Memory B cell (primary cell): ENCODE measurements around the gene CFD.
A peak's percentile ranks its signal among the peaks of the same experiment; 100 is the strongest.

Experiments used
- ATAC-seq: fragments of 150-1000 bp; cut with Tn5 transposase; 2 replicates; pipeline ENCODE4 v1.10.0; 2021; ENCODE audit warnings: low read depth, mild to moderate bottlenecking, moderate library complexity
- DNase-seq, 2 donors: peaks; one replicate each; pipeline ENCODE4 v3.0.0; 2022; ENCODE audit warnings: low spot score in 2 of 2
- H3K27ac Mint-ChIP-seq: one replicate; pipeline ENCODE4 v1.8.0; 2022; ENCODE audit warnings: mild to moderate bottlenecking, moderate library complexity, mixed read lengths
- H3K27me3 Mint-ChIP-seq: one replicate; pipeline ENCODE4 v1.8.0; 2022; ENCODE audit warnings: mixed read lengths
- H3K36me3 Mint-ChIP-seq: one replicate; pipeline ENCODE4 v1.8.0; 2022; ENCODE audit warnings: mild to moderate bottlenecking, mixed read lengths
- H3K4me1 Mint-ChIP-seq: one replicate; pipeline ENCODE4 v1.8.0; 2022; ENCODE audit warnings: mixed read lengths
- H3K4me3 Mint-ChIP-seq: one replicate; pipeline ENCODE4 v1.8.0; 2022; ENCODE audit warnings: mild to moderate bottlenecking, moderate library complexity, mixed read lengths
- H3K9me3 Mint-ChIP-seq: one replicate; pipeline ENCODE4 v1.8.0; 2022; ENCODE audit warnings: mixed read lengths

Gene CFD

DNA sequence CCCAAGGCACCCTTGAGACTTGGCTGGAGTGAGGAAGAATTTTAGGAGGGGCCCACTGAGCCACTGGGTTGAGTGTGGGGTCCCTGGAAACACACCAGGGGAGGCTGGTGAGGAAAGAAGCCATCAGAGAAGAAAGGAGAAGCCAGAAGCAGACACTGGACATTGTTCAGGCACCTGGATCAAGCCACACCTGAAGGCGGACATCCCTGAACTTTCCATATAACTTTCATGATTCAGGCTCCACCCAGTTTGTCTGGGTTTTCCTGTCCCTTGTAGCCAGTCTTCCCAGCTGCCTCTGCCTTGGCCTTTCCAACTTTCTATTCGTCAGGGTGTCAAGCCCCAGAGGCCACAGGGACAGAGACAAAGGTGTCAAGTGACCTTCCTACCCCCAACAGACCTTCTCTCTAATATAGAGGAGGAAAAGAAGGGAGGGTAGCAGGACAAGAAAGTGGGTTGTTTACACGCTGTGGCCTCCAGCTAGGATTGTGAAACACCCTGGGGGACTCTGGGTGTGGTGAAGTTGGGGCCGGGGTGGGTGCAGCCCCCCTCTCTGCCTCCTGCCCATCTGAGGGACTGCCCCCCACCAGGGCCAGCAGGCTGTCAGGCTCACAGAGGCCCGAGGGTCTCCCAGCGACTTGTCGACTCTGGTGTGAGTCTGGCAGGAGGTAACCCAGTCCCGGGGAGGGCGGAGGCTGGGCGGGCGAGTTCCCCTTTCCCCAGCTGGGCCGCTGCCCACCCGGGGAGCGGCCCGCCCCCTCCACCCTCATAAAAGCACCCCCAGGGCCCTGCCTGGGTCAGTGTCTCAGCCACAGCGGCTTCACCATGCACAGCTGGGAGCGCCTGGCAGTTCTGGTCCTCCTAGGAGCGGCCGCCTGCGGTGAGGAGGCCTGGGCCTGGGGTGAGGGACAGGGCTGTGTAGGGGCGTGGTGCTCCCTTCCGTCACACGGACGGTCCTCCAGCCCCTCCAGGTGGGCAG lies at the start of gene CFD:
CFD (plus strand) TSS at position 797 of the 976 bp plus-strand sequence; CDS start at position 823, 26 bp downstream.
- ATAC-seq, result no peak
- peaks cover 4% of the 10 kb centered on the region for H3K27me3 Mint-ChIP-seq
- no peak for DNase-seq
- H3K4me1 Mint-ChIP-seq, result peaks cover 8% of the 10 kb centered on the region
- H3K27ac Mint-ChIP-seq, result no peak within 1 kb of the TSS
- H3K4me3 Mint-ChIP-seq, result peak within 1 kb of the TSS; percentile 56
- no peaks in the 10 kb centered on the region for H3K9me3 Mint-ChIP-seq
- H3K36me3 Mint-ChIP-seq, result no peaks in the 10 kb centered on the region

GRCh38 chr19:810077-810855 lies 49.2 kb upstream of the CFD start:
- no peaks in the 10 kb centered on the region for H3K27me3 Mint-ChIP-seq
- H3K36me3 Mint-ChIP-seq, result peaks cover 22% of the 10 kb centered on the region
- peaks cover 3% of the 10 kb centered on the region for H3K4me1 Mint-ChIP-seq
- H3K27ac Mint-ChIP-seq, result no peak overlapping the region
- no peaks in the 10 kb centered on the region for H3K9me3 Mint-ChIP-seq
- DNase-seq (no peak), ATAC-seq (no peak)
- H3K4me3 Mint-ChIP-seq, result no peak overlapping the region

GRCh38 chr19:810883-811489 lies 48.5 kb upstream of the CFD start:
- no peaks in the 10 kb centered on the region for H3K27me3 Mint-ChIP-seq
- H3K4me3 Mint-ChIP-seq, result no peak overlapping the region
- H3K9me3 Mint-ChIP-seq, result no peaks in the 10 kb centered on the region
- DNase-seq (no peak), ATAC-seq (no peak)
- no peak overlapping the region for H3K27ac Mint-ChIP-seq
- H3K4me1 Mint-ChIP-seq, result peaks cover 3% of the 10 kb centered on the region
- peaks cover 25% of the 10 kb centered on the region for H3K36me3 Mint-ChIP-seq

DNA sequence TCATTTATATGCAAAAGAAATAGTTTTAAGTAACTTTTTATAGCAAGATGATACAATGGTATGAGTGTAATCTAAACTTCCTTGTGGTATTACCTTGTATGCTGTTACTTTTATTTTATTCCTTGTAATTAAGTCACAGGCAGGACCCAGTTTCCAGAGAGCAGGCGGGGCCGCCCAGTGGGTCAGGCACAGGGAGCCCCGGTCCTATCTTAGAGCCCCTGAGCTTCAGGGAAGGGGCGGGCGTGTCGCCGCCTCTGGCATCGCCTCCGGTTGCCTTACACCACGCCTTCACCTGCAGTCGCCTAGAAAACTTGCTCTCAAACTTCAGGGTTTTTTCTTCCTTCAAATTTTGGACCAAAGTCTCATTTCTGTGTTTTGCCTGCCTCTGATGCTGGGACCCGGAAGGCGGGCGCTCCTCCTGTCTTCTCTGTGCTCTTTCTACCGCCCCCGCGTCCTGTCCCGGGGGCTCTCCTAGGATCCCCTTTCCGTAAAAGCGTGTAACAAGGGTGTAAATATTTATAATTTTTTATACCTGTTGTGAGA lies 47.9 kb upstream of the CFD start:
- DNase-seq, result no peak
- no peak for ATAC-seq
- Mint-ChIP-seq H3K27me3 (no peaks in the 10 kb centered on the region), H3K9me3 (peaks cover 3% of the 10 kb centered on the region), H3K4me3 (no peak overlapping the region), H3K4me1 (peaks cover 6% of the 10 kb centered on the region), H3K36me3 (peaks cover 28% of the 10 kb centered on the region), H3K27ac (no peak overlapping the region)

- H3K27ac Mint-ChIP-seq, result no peak overlapping the region
- ATAC-seq, result no peak
- no peak overlapping the region for H3K4me3 Mint-ChIP-seq
Observed at GRCh38 chr19:812049-812746, 47.3 kb upstream of the CFD start.

DNA sequence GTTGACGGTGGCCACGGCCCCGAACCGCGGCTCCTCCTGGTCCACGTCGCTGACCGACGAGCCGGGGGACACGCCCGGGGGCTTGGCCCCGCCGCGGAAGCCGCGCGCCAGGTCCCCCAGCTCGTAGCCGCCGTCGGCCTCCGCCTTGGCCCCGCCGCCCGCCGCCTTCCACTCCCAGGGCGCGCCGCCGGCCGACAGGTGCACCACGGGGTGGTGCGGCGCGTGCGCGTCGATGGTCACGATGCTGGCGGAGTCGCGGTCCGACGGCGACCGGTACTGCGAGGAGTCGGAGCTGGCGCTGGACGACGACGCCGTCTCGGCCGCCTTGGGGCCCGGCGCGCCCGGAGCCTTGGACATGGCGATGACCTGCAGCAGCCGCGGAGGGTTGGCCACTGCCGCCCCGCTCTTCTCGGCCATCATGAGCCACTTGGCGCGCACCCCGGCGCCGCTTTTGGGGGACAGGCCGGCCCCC lies 46.7 kb upstream of the CFD start:
- ATAC-seq, result no peak
- no peak overlapping the region for H3K4me3 Mint-ChIP-seq
- peaks cover 5% of the 10 kb centered on the region for H3K9me3 Mint-ChIP-seq
- H3K27me3 Mint-ChIP-seq, result no peaks in the 10 kb centered on the region
- H3K27ac Mint-ChIP-seq, result no peak overlapping the region
- peaks cover 22% of the 10 kb centered on the region for H3K36me3 Mint-ChIP-seq
- H3K4me1 Mint-ChIP-seq, result peaks cover 5% of the 10 kb centered on the region
- no peak for DNase-seq

More at GRCh38 chr19:812049-812746, 47.3 kb upstream of the CFD start:
- Mint-ChIP-seq H3K27me3 (no peaks in the 10 kb centered on the region), H3K36me3 (peaks cover 28% of the 10 kb centered on the region), H3K9me3 (peaks cover 5% of the 10 kb centered on the region), H3K4me1 (peaks cover 7% of the 10 kb centered on the region)
- DNase-seq, result no peak

DNA sequence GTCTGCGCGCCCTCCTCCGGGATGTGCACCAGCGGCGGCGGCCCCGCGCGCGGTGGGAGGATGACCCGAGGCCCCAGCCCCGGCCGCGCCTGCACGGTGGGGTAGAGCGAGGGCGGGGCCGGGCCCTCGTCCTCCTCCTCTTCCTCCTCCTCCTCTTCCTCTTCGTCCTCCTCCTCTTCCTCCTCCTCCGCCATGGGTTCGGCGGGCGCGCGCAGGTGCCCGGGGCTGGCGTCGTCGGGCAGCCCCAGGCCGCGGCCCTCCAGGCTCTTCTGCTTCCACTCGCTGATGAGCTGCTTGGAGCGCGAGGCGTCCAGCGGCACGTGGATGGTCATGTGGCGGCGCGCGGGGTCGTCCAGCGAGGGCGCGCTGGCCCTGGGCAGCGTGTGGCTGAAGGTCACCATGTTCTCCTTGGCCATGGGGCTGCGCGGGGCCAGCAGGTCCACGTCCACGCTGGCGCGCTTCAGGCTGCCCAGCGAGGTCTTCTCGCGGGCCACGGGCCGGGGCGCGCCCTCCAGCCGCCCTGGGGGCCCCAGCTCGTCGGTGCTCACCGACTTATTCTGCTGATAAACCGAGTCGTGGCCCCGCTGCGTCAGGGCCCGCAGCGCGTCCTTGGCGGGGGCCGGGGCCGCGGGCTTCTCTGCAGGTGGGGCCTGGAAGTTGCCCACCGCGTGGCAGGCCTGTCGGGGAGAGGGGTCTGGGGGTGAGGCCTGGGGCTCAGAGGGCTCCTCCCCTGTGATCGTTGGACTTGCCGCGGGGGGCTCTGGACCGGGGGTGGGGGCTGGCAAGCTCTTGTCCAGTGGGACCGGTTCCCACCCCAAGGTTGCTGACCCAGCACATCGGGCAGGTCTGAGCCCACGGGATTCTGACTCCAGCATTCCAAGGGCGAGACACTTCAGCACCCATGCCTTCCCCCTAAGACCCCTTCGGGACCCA lies 46.0 kb upstream of the CFD start:
- Mint-ChIP-seq H3K9me3 (peaks cover 5% of the 10 kb centered on the region), H3K27me3 (no peaks in the 10 kb centered on the region), H3K27ac (no peak overlapping the region), H3K36me3 (peaks cover 20% of the 10 kb centered on the region), H3K4me3 (no peak overlapping the region), H3K4me1 (peaks cover 4% of the 10 kb centered on the region)
- DNase-seq (no peak), ATAC-seq (no peak)

DNA sequence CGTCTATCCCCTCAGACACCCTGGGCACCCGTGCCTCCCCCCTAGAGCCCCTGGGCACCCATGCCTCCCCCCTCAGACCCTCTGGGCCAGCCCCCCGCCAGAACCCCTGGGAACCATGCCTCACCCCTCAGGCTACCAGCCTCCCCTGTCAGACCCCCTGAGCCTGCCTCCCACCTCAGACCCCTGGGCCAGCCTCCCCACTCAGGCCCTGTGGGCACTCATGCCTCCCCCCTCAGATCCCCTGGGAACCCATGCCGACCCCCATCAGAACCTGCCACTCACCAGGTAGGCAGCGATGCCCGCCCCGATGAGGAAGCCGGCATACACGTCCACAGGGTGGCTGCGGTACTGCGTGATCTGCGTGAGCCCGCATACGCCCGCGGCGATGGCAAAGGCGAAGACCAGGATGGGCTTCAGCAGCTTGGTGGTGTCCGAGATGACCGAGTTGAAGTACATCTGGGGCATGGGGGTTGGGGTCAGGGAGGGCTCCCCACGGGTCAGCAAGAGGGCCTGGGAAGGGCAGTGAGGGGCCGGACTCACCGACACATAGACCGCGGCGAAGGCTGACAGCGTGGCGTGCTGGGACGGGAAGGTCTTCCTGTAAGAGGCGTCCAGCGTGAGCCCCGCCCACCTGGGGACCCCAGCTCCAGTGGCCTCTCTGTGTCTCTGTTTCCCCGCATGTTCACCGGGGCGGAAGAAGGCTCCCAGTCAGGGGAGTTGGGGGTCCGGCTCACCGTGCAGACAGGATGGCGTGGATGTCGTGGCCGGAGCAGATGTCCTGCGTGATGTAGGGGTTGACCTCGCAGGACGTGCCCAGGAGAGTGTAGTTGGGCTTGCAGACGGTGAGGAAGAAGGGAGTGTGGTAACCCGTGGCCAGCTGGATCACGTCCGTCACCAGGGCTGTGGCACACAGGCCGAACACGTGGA lies 45.0 kb upstream of the CFD start:
- no peak overlapping the region for H3K4me3 Mint-ChIP-seq
- peaks cover 5% of the 10 kb centered on the region for H3K9me3 Mint-ChIP-seq
- H3K4me1 Mint-ChIP-seq, result peaks cover 4% of the 10 kb centered on the region
- H3K27ac Mint-ChIP-seq, result peak overlapping the region; percentile 58
- no peaks in the 10 kb centered on the region for H3K27me3 Mint-ChIP-seq
- ATAC-seq (peak; percentile 2), DNase-seq (no peak)
- H3K36me3 Mint-ChIP-seq, result peaks cover 20% of the 10 kb centered on the region

GRCh38 chr19:815079-815774 lies 44.2 kb upstream of the CFD start:
- peak overlapping the region; percentile 58 for H3K27ac Mint-ChIP-seq
- peaks cover 20% of the 10 kb centered on the region for H3K36me3 Mint-ChIP-seq
- H3K4me1 Mint-ChIP-seq, result peaks cover 4% of the 10 kb centered on the region
- H3K4me3 Mint-ChIP-seq, result no peak overlapping the region
- no peak for DNase-seq
- H3K27me3 Mint-ChIP-seq, result no peaks in the 10 kb centered on the region
- H3K9me3 Mint-ChIP-seq, result peaks cover 5% of the 10 kb centered on the region
- peak; percentile 14 for ATAC-seq

DNA sequence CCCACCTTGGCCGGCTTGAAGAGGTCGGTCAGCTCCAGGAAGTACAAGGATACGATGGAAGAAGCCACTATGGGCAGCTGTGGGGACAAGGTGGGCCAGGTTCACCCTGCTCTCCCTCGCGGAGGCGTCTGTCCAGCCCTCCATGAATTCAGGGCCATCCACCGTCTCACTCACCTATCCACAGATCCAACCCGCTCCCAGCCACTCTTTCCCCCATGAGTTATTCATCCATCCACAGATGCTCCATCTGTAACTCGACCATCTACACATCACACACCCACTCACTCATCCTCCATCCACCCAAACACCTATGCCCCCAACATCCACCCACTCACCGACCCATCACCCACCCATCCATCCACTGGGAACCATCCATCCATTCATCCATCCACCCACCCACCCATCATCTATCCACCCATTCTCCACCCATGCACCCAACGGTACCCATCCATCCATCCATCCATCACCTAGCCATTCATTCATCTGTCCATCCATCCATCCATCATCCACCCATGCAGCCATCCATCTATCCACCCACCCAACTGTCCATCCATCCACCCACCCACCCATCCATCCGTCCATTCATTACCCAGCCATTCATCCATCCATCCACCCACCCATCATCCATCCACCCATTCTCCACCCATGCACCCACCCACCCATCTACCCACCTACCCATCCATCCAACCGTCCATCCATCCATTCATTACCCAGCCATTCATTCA lies 43.5 kb upstream of the CFD start:
- Mint-ChIP-seq H3K9me3 (peaks cover 5% of the 10 kb centered on the region), H3K4me1 (peaks cover 4% of the 10 kb centered on the region), H3K36me3 (peaks cover 17% of the 10 kb centered on the region), H3K27me3 (no peaks in the 10 kb centered on the region), H3K27ac (no peak overlapping the region), H3K4me3 (no peak overlapping the region)
- DNase-seq (no peak), ATAC-seq (peak; percentile 4)

GRCh38 chr19:816500-816857 lies 43.0 kb upstream of the CFD start:
- peaks cover 2% of the 10 kb centered on the region for H3K27me3 Mint-ChIP-seq
- H3K36me3 Mint-ChIP-seq, result peaks cover 17% of the 10 kb centered on the region
- peaks cover 4% of the 10 kb centered on the region for H3K4me1 Mint-ChIP-seq
- peaks cover 5% of the 10 kb centered on the region for H3K9me3 Mint-ChIP-seq
- H3K4me3 Mint-ChIP-seq, result no peak overlapping the region
- no peak for DNase-seq
- H3K27ac Mint-ChIP-seq, result no peak overlapping the region
- ATAC-seq, result no peak
